Activated gamma-delta T cell treated with anti-CD3 and anti-CD28 coated beads, Interleukin-2, amount 50 U/mL, for 16 hours (primary cell): ENCODE results near the gene CCDC14.

ENCODE experiments used
- DNase-seq: peaks from one replicate; pipeline ENCODE4 v3.0.0-alpha.2; 2020; ENCODE audit warnings: low read depth

CCDC14 gene

GRCh38 chr3:123961508-123961856 lies 453 bp upstream of the CCDC14 start:
- DNase-seq, result no peak

- no peak for DNase-seq
These were observed 7.3 kb downstream of the CCDC14 start for GRCh38 chr3:123953735-123954134.

GRCh38 chr3:123952844-123953520 lies 8.0 kb downstream of the CCDC14 start:
- no peak for DNase-seq

- no peak for DNase-seq
These were observed 9.2 kb downstream of the CCDC14 start for GRCh38 chr3:123951522-123952447.

GRCh38 chr3:123949641-123950040 lies 11.4 kb downstream of the CCDC14 start:
- DNase-seq, result no peak

- DNase-seq, result no peak
These were observed 12.6 kb downstream of the CCDC14 start for GRCh38 chr3:123948449-123948848.

- no peak for DNase-seq
These were observed 13.5 kb downstream of the CCDC14 start for GRCh38 chr3:123947482-123947881.

- no peak for DNase-seq
These were observed 19.5 kb downstream of the CCDC14 start for GRCh38 chr3:123941542-123941941.

- DNase-seq, result no peak
These were observed 19.9 kb downstream of the CCDC14 start for GRCh38 chr3:123941121-123941520.

GRCh38 chr3:123939706-123940105 lies 21.3 kb downstream of the CCDC14 start:
- no peak for DNase-seq

- no peak for DNase-seq
These were observed 24.6 kb downstream of the CCDC14 start for GRCh38 chr3:123936400-123936799.

- DNase-seq, result no peak
These were observed 25.2 kb downstream of the CCDC14 start for GRCh38 chr3:123935830-123936229.

- no peak for DNase-seq
These were observed 26.8 kb downstream of the CCDC14 start for GRCh38 chr3:123934250-123934649.

- DNase-seq, result no peak
These were observed 30.6 kb downstream of the CCDC14 start for GRCh38 chr3:123930445-123930844.

GRCh38 chr3:123929325-123929724 lies 31.7 kb downstream of the CCDC14 start:
- no peak for DNase-seq

GRCh38 chr3:123926396-123926795 lies 34.6 kb downstream of the CCDC14 start:
- DNase-seq, result no peak

GRCh38 chr3:123920868-123921267 lies 40.2 kb downstream of the CCDC14 start:
- DNase-seq, result no peak

GRCh38 chr3:123920383-123920782 lies 40.6 kb downstream of the CCDC14 start:
- no peak for DNase-seq

- DNase-seq, result no peak
These were observed 41.7 kb downstream of the CCDC14 start for GRCh38 chr3:123919353-123919752.

- no peak for DNase-seq
These were observed 46.2 kb downstream of the CCDC14 start for GRCh38 chr3:123914829-123915228.

GRCh38 chr3:123909785-123910184 lies 51.2 kb downstream of the CCDC14 start:
- DNase-seq, result no peak

GRCh38 chr3:123907720-123908119 lies 53.3 kb downstream of the CCDC14 start:
- no peak for DNase-seq

GRCh38 chr3:123899300-123899865 lies 61.6 kb downstream of the CCDC14 start:
- DNase-seq, result no peak
